ENCODE measurements around the gene JHY.

JHY gene

GRCh38 chr11:122863704-122864326 lies 18.7 kb upstream of the JHY start:
- DNase-seq (ENCODE audit: extremely low spot score) = peak; percentile 43
- ChIA-PET POLR2A (interaction anchor here (1.8 kb wide), 1 partner anchor 190 kb away, joined by 4 read pairs; no protein-coding TSS in a partner anchor), CTCF (interaction anchor here (0.5 to 4.4 kb wide), 25 partner anchors 8 to 931 kb away, joined by 3 to 27 read pairs (median 4); no protein-coding TSS in a partner anchor)
- no peak for TF ChIP-seq LEF1 (IDR thresholded peaks at IDR 0.05; ENCODE audit: borderline replicate concordance)
- TF ChIP-seq SUZ12 (IDR thresholded peaks at IDR 0.05) = no peak
- TF ChIP-seq PKNOX1 (IDR thresholded peaks at IDR 0.05) = no peak

GRCh38 chr11:122864386-122865115 lies 18.0 kb upstream of the JHY start:
- ChIA-PET CTCF (interaction anchor here (0.6 to 4.4 kb wide), 21 partner anchors 8 to 359 kb away, joined by 3 to 27 read pairs (median 4); no protein-coding TSS in a partner anchor), POLR2A (interaction anchor here (1.8 kb wide), 1 partner anchor 189 kb away, joined by 4 read pairs; no protein-coding TSS in a partner anchor)
- DNase-seq (ENCODE audit: extremely low spot score) = no peak
- TF ChIP-seq ZNF384 (IDR thresholded peaks at IDR 0.05) (no peak), L3MBTL2 (conservative IDR thresholded peaks at IDR 0.05) (no peak), LEF1 (IDR thresholded peaks at IDR 0.05; ENCODE audit: borderline replicate concordance) (no peak), CTBP1 (IDR thresholded peaks at IDR 0.05; ENCODE audit: borderline replicate concordance) (no peak), SUZ12 (IDR thresholded peaks at IDR 0.05) (no peak), PKNOX1 (IDR thresholded peaks at IDR 0.05) (no peak), HDGF (IDR thresholded peaks at IDR 0.05; ENCODE audit: borderline replicate concordance) (no peak), SP1 (IDR thresholded peaks at IDR 0.05) (no peak), ARNT (IDR thresholded peaks at IDR 0.05) (no peak), FOXM1 (IDR thresholded peaks at IDR 0.05; ENCODE audit: borderline replicate concordance) (no peak)

GRCh38 chr11:122869622-122870021 lies 12.9 kb upstream of the JHY start:
- no peak for DNase-seq (ENCODE audit: extremely low spot score)
- POLR2A ChIA-PET = no interaction called here
- CTCF ChIA-PET = interaction anchor here (0.7 to 1.5 kb wide), 2 partner anchors 151 to 164 kb away, joined by 3 read pairs; no protein-coding TSS in a partner anchor
- no peak for TF ChIP-seq HDGF (IDR thresholded peaks at IDR 0.05; ENCODE audit: borderline replicate concordance)
- TF ChIP-seq FOXA1 (IDR thresholded peaks at IDR 0.05) = no peak
- no peak for TF ChIP-seq FOXK2 (IDR thresholded peaks at IDR 0.05)
- no peak for TF ChIP-seq CTBP1 (IDR thresholded peaks at IDR 0.05; ENCODE audit: borderline replicate concordance)

GRCh38 chr11:122871302-122871701 lies 11.3 kb upstream of the JHY start:
- TF ChIP-seq FOXM1 (IDR thresholded peaks at IDR 0.05; ENCODE audit: borderline replicate concordance) (no peak), FOXA1 (IDR thresholded peaks at IDR 0.05) (no peak), PKNOX1 (IDR thresholded peaks at IDR 0.05) (no peak), CTBP1 (IDR thresholded peaks at IDR 0.05; ENCODE audit: borderline replicate concordance) (no peak), SP1 (IDR thresholded peaks at IDR 0.05) (no peak), BHLHE40 (IDR thresholded peaks at IDR 0.05; ENCODE audit: borderline replicate concordance) (no peak), LEF1 (IDR thresholded peaks at IDR 0.05; ENCODE audit: borderline replicate concordance) (no peak), NFRKB (IDR thresholded peaks at IDR 0.05) (no peak), HDGF (IDR thresholded peaks at IDR 0.05; ENCODE audit: borderline replicate concordance) (no peak), SUZ12 (IDR thresholded peaks at IDR 0.05) (no peak), TARDBP (IDR thresholded peaks at IDR 0.05) (no peak), L3MBTL2 (conservative IDR thresholded peaks at IDR 0.05) (no peak), ZNF384 (IDR thresholded peaks at IDR 0.05) (no peak), ARNT (IDR thresholded peaks at IDR 0.05) (no peak), FOXK2 (IDR thresholded peaks at IDR 0.05) (no peak), ELF4 (IDR thresholded peaks at IDR 0.05) (no peak)
- CTCF ChIA-PET = interaction anchor here (0.5 to 0.8 kb wide), 3 partner anchors 177 to 1623 kb away, joined by 3 read pairs; no protein-coding TSS in a partner anchor
- DNase-seq (ENCODE audit: extremely low spot score) = no peak
- POLR2A ChIA-PET = no interaction called here

- TF ChIP-seq SUZ12 (IDR thresholded peaks at IDR 0.05) = no peak
- TF ChIP-seq HDGF (IDR thresholded peaks at IDR 0.05; ENCODE audit: borderline replicate concordance) = no peak
- TF ChIP-seq L3MBTL2 (conservative IDR thresholded peaks at IDR 0.05) = no peak
- TF ChIP-seq CTBP1 (IDR thresholded peaks at IDR 0.05; ENCODE audit: borderline replicate concordance) = no peak
- no peak for TF ChIP-seq FOXM1 (IDR thresholded peaks at IDR 0.05; ENCODE audit: borderline replicate concordance)
- no peak for TF ChIP-seq FOXA1 (IDR thresholded peaks at IDR 0.05)
- TF ChIP-seq ARNT (IDR thresholded peaks at IDR 0.05) = no peak
- no peak for TF ChIP-seq PKNOX1 (IDR thresholded peaks at IDR 0.05)
- TF ChIP-seq LEF1 (IDR thresholded peaks at IDR 0.05; ENCODE audit: borderline replicate concordance) = no peak
- TF ChIP-seq BHLHE40 (IDR thresholded peaks at IDR 0.05; ENCODE audit: borderline replicate concordance) = no peak
- TF ChIP-seq ELF4 (IDR thresholded peaks at IDR 0.05) = no peak
- TF ChIP-seq ZNF384 (IDR thresholded peaks at IDR 0.05) = no peak
- ChIA-PET CTCF (interaction anchor here (1.7 kb wide), 1 partner anchor 8 kb away, joined by 4 read pairs; no protein-coding TSS in a partner anchor), POLR2A (no interaction called here)
- no peak for DNase-seq (ENCODE audit: extremely low spot score)
Measured at GRCh38 chr11:122872046-122872445, 10.5 kb upstream of the JHY start.

All from HEK293T (cell line).